CD14-positive monocyte (primary cell): ENCODE data around the gene ESPNL. TPM values are rescaled to one million over a fixed set of nuclear protein-coding genes. Genes with fewer than 3 reads are reported as not detected.

Experiments
- DNase-seq, 3 donors: peaks; one replicate each; pipeline ENCODE4 v3.0.0-alpha.2; 2011 to 2022
- H2AFZ ChIP-seq: 2 replicates; pipeline ENCODE4 v1.6.0; 2012; ENCODE audit warnings: mild to moderate bottlenecking, low read depth, low read length, inconsistent platforms; ENCODE audit not compliant: insufficient read depth, poor library complexity, severe bottlenecking
- H3K27ac ChIP-seq, 2 donors: 1 replicate in 1 of 2; 2 replicates in 1 of 2; pipeline ENCODE4 v1.5.1; 2012 to 2013; ENCODE audit warnings: low read length in 2 of 2, control low read depth in 1 of 2, inconsistent platforms in 1 of 2, low read depth in 1 of 2, mild to moderate bottlenecking in 1 of 2
- H3K27me3 ChIP-seq, 2 donors: one replicate each; pipeline versions ENCODE4 v1.6.0 to v1.6.1; 2011 to 2013; ENCODE audit warnings: low read length in 2 of 2; ENCODE audit not compliant: control insufficient read depth in 2 of 2, insufficient read depth in 2 of 2
- H3K36me3 ChIP-seq, 2 donors: replicated peaks in 1 of 2; 1 replicate in 1 of 2; 2 replicates in 1 of 2; pipeline versions ENCODE4 v1.5.1 to v1.6.1; 2012 to 2013; ENCODE audit warnings: low read length in 2 of 2, control low read depth in 1 of 2, inconsistent platforms in 1 of 2, mild to moderate bottlenecking in 1 of 2; ENCODE audit not compliant: insufficient read depth in 2 of 2, control insufficient read depth in 1 of 2
- H3K4me1 ChIP-seq, 2 donors: 1 replicate in 1 of 2; 2 replicates in 1 of 2; pipeline versions ENCODE4 v1.5.1 to v1.6.1; 2012 to 2013; ENCODE audit warnings: low read length in 2 of 2, control low read depth in 1 of 2, inconsistent platforms in 1 of 2, mild to moderate bottlenecking in 1 of 2, moderate library complexity in 1 of 2; ENCODE audit not compliant: insufficient read depth in 2 of 2, control insufficient read depth in 1 of 2
- H3K4me2 ChIP-seq: replicated peaks from 2 replicates; pipeline ENCODE3; 2012; ENCODE audit warnings: low read length, moderate library complexity, mild to moderate bottlenecking; ENCODE audit not compliant: poor library complexity, severe bottlenecking; ENCODE audit errors: extremely low read depth
- H3K4me3 ChIP-seq, 3 experiments: fragments of 200-600 bp in 1 of 3; sonication (generic) in 1 of 3; replicated peaks in 1 of 3; 1 replicate in 2 of 3; 2 replicates in 1 of 3; pipeline ENCODE4 v1.5.1; 2011 to 2013; ENCODE audit warnings: low read length in 3 of 3, mild to moderate bottlenecking in 3 of 3, control low read depth in 2 of 3, low read depth in 2 of 3, inconsistent platforms in 1 of 3, moderate library complexity in 1 of 3
- H3K79me2 ChIP-seq: 2 replicates; pipeline ENCODE4 v1.6.0; 2012; ENCODE audit warnings: mild to moderate bottlenecking, control low read depth, inconsistent platforms, low read length, moderate library complexity; ENCODE audit not compliant: insufficient read depth
- H3K9ac ChIP-seq: 2 replicates; pipeline ENCODE4 v1.6.0; 2017; ENCODE audit warnings: low read length, mild to moderate bottlenecking; ENCODE audit not compliant: insufficient read depth, poor library complexity, severe bottlenecking
- H3K9me3 ChIP-seq, 2 donors: replicated peaks in 1 of 2; 1 replicate in 1 of 2; 2 replicates in 1 of 2; pipeline versions ENCODE4 v1.5.1 to v1.6.1; 2012 to 2013; ENCODE audit warnings: low read length in 2 of 2, control low read depth in 1 of 2; ENCODE audit not compliant: control insufficient read depth in 1 of 2, insufficient read depth in 1 of 2
- H4K20me1 ChIP-seq: 2 replicates; pipeline ENCODE4 v1.6.0; 2012; ENCODE audit warnings: mild to moderate bottlenecking, low read length, control low read depth, moderate library complexity; ENCODE audit not compliant: insufficient read depth
- H3K27ac Mint-ChIP-seq, 7 donors: one replicate each; pipeline ENCODE4 v1.8.0; 2020; ENCODE audit warnings: mild to moderate bottlenecking in 7 of 7, mixed read lengths in 7 of 7, moderate library complexity in 6 of 7, inconsistent platforms in 2 of 7
- H3K27me3 Mint-ChIP-seq, 3 donors: one replicate each; pipeline ENCODE4 v1.8.0; 2021 to 2022; ENCODE audit warnings: low read depth in 3 of 3, mild to moderate bottlenecking in 3 of 3, mixed read lengths in 3 of 3, moderate library complexity in 3 of 3, inconsistent platforms in 1 of 3
- H3K36me3 Mint-ChIP-seq, 2 donors: one replicate each; pipeline ENCODE4 v1.8.0; 2020; ENCODE audit warnings: mixed read lengths in 2 of 2, inconsistent platforms in 1 of 2, mild to moderate bottlenecking in 1 of 2
- H3K4me1 Mint-ChIP-seq: one replicate; pipeline ENCODE4 v1.8.0; 2020; ENCODE audit warnings: mild to moderate bottlenecking, mixed read lengths
- H3K4me3 Mint-ChIP-seq, 2 donors: one replicate each; pipeline ENCODE4 v1.8.0; 2020; ENCODE audit warnings: mild to moderate bottlenecking in 2 of 2, mixed read lengths in 2 of 2, moderate library complexity in 1 of 2
- H3K9me3 Mint-ChIP-seq, 7 donors: one replicate each; pipeline ENCODE4 v1.8.0; 2020 to 2022; ENCODE audit warnings: mixed read lengths in 7 of 7, mild to moderate bottlenecking in 6 of 7, moderate library complexity in 6 of 7, inconsistent platforms in 2 of 7
- CTCF ChIP-seq: fragments of 200-600 bp; IDR thresholded peaks from one replicate; pipeline ENCODE4 v1.8.0; 2022; ENCODE audit warnings: antibody characterized with exemption, mild to moderate bottlenecking
- WGBS: methylation state at CpG from one replicate; pipeline ENCODE4 v1.1.5; 2013; ENCODE audit warnings: missing lambda C conversion rate; ENCODE audit not compliant: insufficient coverage; 5-methylcytosine and 5-hydroxymethylcytosine counted together
- intact Hi-C, 2 donors: fragments of 100-400 bp; cut with micrococcal nuclease; formaldehyde crosslinking; loops; one replicate each; pipeline versions ENCODE4 v1.15.0 to v1.15.1; 2023
- polyA plus RNA-seq, 3 donors: library from polyadenylated mRNA; depleted of rRNA in 1 of 3; unstranded in 2 of 3; stranded (reverse) in 1 of 3; fragments of 300-500 nt in 2 of 3; fragments of >200 nt in 1 of 3; fragmentation: Illumina TruSeq in 2 of 3; gene quantifications; 1 replicate in 2 of 3; 2 replicates in 1 of 3; pipeline ENCODE4 v1.2.3, GENCODE V29; 2012 to 2021

Gene ESPNL
- polyA plus RNA-seq, 3 donors, result not detected

DNA sequence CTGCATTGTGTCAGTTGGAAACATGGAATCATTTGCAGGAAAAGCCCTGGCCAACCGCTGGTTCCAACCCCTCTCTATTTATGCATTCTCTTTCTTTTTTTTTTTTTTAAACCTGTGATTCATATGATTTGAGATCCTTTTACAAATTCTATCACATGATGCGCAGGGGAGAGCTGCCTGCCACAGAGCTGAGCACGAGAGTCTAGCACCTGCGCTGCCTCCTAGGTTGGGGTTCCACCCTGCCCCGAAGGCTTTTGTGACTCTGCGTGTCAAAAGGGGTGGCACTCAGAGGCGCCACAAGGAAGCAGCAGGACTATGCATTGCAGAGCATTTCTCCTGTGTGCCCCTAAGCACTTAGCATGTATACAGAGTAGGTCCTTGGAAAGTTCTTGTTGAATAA lies 17.3 kb upstream of the ESPNL start:
- peaks cover 52 to 68% of the 10 kb centered on the region in 2 donors for H3K36me3 Mint-ChIP-seq
- H3K27me3 ChIP-seq, result no peaks in the 10 kb centered on the region
- H4K20me1 ChIP-seq, result no peaks in the 10 kb centered on the region
- TF ChIP-seq CTCF, result no peak
- H3K4me3 Mint-ChIP-seq, result no peak overlapping the region
- intact Hi-C loops, result no loop called here
- H3K9me3 Mint-ChIP-seq, result peaks cover 0 to 7% (median 3%) of the 10 kb centered on the region in 7 donors
- no peak overlapping the region for H3K27ac Mint-ChIP-seq
- H3K4me1 Mint-ChIP-seq, result peaks cover 16% of the 10 kb centered on the region
- no peaks in the 10 kb centered on the region for H3K27me3 Mint-ChIP-seq
- peaks cover 13% of the 10 kb centered on the region in 2 donors for H3K4me1 ChIP-seq
- H3K36me3 ChIP-seq, result peaks cover 35 to 44% of the 10 kb centered on the region in 2 donors
- H3K9ac ChIP-seq, result no peak overlapping the region
- H2AFZ ChIP-seq, result no peak overlapping the region
- no peak for DNase-seq
- 100% methylated on average over 4 of the region's 7 CpGs for WGBS
- no peak overlapping the region for H3K27ac ChIP-seq
- H3K4me2 ChIP-seq, result no peak overlapping the region
- H3K4me3 ChIP-seq, result no peak overlapping the region
- H3K79me2 ChIP-seq, result no peaks in the 10 kb centered on the region
- no peaks in the 10 kb centered on the region for H3K9me3 ChIP-seq

- Mint-ChIP-seq H3K4me1 (peaks cover 17% of the 10 kb centered on the region), H3K27ac (no peak overlapping the region), H3K27me3 (no peaks in the 10 kb centered on the region), H3K36me3 (peaks cover 51 to 62% of the 10 kb centered on the region in 2 donors), H3K9me3 (peaks cover 0 to 6% (median 3%) of the 10 kb centered on the region in 7 donors), H3K4me3 (no peak overlapping the region)
- no peak overlapping the region for H3K4me3 ChIP-seq
- H3K27ac ChIP-seq, result no peak overlapping the region
- peaks cover 16% of the 10 kb centered on the region in 2 donors for H3K4me1 ChIP-seq
- no peak overlapping the region for H3K9ac ChIP-seq
- DNase-seq, result no peak
- WGBS, result 88% methylated on average over 5 of the region's 5 CpGs
- H3K79me2 ChIP-seq, result no peaks in the 10 kb centered on the region
- TF ChIP-seq CTCF, result no peak
- H3K27me3 ChIP-seq, result no peaks in the 10 kb centered on the region
- no peak overlapping the region for H3K4me2 ChIP-seq
- no peaks in the 10 kb centered on the region for H3K9me3 ChIP-seq
- peaks cover 35 to 41% of the 10 kb centered on the region in 2 donors for H3K36me3 ChIP-seq
- no peak overlapping the region for H2AFZ ChIP-seq
- no peaks in the 10 kb centered on the region for H4K20me1 ChIP-seq
- intact Hi-C loops, result no loop called here
Observed at GRCh38 chr2:238083919-238084318, 16.2 kb upstream of the ESPNL start.
